HG03442 (cell line): Measurements from ENCODE around the gene SLC43A1.

Experiments used
- ATAC-seq: cut with Tn5 transposase; IDR thresholded peaks from one replicate; pipeline ENCODE4 v1.9.1; 2021; ENCODE audit warnings: mild to moderate bottlenecking, moderate library complexity; ENCODE audit not compliant: unreplicated experiment

SLC43A1 gene

DNA sequence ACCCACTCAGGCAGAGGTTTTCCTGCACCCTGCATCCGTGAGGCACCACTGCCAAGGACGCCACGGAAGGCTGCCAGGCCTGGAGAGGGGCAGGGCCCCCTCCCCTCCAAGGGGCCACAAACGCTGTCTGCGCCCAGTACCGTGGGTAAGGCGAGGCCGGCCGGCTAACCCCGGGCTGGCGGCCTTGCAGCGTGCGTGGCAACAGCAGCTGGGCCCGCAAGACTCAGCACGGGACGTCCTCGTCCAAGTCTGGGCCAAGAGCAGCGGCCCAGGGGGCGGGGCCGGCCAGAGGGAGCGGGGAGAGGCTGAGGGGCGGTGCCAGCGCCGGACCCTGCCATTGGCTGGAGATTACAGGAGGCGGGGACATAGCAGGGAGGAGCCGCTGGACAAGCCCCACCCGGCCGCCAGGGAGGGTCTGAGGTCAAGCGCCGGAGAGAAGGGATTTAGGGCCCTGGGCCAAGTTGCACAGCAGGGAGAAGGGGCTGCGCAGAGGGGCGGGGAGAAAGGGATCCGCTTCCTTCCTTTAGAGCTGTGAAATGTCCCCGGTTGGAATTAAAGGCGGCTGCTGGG lies 16.0 kb downstream of the SLC43A1 start:
- peak; percentile 99 for ATAC-seq

DNA sequence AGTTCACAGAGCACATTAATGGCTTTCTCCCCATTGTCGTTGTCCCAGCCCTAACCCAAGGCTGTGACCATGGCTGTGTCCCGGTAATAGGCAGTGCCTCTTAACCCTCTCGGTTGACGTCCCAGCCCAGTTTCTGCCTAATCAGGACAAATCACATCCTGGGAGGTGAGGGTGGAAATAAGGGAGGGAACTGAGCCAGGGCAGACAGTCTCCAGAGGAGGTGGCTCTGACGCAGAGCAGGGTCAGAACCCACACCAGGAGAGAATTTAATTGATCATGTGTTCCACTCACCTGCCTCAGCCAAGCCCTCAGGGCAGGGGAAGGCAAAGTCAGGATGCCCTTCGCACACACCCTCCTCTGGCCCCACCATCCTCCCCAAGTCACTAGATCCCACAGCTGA lies 17.0 kb downstream of the SLC43A1 start:
- ATAC-seq: no peak

DNA sequence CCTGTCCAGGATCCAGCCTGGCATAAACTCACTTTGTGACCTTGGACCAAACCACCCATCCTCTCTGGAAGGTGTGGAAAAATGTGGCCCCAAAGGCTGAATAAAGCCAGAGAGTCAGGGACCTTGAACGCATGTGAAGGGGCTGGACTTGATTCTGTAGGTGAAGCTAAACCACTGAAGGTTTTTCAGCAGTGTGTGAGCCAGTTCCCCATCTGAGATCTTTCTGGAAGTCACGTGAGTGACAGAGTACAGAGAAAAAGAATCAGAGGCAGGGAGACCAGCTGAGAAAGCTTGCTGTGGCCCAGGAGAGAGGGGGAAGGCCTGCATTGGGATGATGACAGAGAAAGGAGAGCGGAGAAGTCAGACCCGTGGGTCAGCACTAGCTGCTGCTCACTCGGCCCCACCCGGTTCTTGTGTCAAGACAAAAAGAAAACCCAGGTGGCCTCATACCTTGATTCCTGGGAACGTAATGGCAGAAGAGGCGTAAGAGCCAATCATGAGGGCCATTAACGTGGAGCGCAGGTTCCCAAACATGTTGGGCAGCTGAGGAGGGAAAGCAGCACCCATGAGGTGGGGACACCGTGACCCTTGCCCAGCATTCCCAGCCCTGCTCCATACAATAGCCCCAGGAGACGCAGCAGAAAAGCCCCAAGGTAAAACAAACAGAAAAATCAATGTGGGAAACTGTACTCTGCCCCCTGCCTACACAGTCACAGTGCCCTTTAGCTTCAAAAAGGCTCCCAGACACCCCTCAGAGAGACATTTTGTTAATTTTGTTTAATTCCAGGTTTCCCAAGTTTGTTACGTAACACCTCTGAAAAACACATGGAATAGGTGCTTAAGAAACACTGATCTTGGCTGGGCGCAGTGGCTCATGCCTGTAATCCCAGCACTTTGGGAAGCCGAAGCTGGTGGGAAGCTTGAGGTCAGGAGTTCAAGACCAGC lies 17.9 kb downstream of the SLC43A1 start:
- ATAC-seq: no peak

DNA sequence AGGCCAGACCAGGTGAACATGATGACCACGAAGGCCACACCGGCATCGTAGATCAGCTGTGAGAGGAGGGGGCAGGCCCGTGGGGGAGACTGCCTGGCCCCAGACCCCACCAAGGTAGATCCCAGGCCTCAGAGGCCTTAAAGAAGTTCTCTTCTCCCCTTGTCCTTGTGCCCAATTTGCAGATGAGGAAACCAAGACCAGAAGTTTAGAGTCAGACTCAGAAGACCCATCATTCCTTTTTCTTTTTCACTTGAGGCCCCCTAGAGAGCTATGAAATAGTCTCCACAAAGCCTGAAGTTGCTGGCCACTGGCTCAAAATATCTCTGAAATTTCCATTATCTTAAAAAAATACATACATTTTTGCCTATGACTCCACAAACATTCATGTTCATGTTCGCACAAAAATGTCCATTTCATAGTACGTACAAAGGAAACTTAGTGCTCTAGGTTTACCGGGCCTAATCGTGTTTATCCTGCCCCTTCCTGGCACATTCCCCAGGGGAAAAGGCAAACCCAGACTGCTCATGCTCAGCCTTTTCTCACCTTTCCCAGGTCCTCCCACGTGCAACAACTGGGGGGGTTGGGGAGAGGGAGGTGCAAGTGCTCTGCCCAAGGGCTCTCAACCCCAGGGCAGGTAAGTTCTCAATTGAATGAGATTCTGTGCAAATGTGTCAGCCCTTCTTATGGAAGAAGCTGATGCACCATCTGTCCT lies 19.2 kb downstream of the SLC43A1 start:
- ATAC-seq: no peak

DNA sequence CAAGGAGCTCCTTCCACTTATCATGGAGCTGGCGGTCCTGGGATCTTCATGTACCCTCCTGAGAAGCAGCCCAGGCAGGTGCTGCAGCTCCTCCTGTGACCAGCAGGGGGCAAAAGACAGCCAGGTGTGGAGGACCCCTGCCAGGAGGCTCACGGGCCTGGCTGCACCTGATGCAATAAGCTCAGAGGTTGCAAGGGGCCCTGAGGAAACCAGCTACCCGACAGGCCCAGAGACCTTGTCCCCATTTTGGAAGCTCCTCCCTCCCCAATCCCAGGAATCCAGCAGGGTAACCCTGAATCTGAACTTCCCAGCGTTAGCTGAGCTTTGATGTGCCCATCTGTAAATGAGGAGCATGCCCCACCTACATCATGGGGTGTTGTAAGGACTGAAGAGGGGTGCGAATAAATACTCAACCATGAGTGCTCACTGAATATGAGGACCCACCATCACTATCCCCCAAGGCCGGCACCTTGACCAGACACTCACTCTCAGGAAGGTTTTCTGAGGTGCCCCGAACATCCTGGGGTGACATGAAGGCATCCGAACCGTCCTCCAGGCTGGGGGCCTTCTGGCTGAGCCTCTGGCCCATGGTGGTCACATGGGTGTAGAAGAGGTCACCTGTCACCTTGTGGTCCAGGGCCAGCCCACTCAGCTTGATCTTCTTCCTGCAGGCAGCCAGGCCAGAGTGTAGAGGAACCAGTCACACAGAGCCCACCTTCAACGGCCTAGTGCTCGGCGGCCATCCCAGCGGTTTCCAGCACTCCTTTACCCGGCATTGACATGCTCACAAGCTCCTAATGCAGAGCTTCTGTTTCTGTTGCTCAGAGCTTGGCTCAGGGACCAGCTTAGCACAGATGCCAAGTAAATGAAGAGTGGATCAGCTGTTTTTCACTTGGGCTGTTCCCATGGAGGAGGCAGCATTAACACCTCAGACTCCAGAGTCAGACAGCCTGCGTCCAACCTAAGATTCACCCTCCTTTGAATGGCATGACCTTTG lies 21.7 kb downstream of the SLC43A1 start:
- ATAC-seq: peak; percentile 72

DNA sequence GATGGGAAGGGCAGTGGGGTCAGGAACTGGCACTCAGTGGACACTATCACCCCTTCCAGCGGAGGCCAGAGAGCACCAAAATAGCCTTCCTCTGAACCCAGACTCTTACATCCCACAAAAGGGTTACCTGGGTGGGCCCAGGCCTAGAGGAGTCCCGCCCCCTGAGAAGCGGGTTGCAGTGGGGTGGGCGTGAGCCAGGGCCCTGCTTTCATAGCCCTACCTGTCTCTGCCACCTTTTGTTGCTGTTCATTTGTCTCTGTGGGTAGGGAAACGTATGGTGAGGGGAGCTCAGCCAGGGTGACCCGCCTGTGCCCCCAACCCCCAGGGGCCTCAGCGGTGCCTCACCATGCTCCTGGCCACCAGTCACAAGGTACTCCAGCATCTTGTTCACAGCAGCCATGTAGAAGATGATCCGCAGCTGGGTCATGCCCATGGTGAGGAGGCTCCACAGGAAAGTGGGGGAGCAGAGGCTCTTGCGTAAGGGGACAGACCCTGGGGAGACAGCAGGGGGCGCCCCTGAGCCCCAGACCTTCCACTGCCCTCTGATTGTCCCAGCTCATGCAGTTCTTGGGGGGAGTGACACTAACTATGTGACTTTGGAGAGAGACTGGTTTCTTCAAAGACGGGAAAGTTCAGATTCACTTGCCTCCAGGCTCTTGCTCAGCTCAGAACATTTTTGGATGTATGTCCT lies 24.0 kb downstream of the SLC43A1 start:
- ATAC-seq: no peak

DNA sequence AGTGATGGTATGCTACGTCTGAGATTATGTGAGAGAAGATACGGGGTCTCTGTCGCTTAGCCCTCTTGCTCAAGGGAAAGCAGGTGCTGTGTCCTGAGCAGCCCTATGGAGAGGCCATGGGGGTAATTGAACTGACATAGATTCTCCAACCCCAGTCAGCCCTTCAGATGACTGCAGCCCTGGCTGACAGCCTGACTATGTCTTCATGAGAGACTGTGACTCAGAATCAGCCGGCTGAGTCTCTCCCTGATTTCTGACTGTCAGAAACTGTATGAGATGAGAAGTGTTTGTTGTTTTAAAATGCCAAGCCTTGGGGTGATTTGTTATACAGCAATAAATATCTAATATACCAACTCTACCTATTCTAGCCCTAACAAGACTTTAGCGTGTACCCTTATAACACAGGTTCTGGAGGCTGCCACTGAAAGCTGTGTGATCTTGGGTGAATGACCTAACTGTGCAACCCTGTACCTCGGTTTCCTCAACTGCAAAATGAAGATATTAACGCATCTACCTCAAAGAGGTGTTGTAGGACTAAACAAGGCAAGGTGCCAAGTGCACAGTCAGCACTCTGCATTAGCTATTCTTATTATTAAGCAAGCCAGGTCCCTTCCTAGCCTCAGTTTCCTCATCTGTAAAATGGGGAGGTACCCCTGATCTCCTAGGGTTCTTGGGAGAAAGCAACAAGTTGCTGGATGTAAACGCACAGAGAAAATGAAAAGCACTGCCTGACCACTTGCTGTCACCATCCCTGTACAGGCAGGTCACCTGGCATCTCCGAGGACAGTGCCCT lies 24.9 kb downstream of the SLC43A1 start:
- no peak for ATAC-seq

DNA sequence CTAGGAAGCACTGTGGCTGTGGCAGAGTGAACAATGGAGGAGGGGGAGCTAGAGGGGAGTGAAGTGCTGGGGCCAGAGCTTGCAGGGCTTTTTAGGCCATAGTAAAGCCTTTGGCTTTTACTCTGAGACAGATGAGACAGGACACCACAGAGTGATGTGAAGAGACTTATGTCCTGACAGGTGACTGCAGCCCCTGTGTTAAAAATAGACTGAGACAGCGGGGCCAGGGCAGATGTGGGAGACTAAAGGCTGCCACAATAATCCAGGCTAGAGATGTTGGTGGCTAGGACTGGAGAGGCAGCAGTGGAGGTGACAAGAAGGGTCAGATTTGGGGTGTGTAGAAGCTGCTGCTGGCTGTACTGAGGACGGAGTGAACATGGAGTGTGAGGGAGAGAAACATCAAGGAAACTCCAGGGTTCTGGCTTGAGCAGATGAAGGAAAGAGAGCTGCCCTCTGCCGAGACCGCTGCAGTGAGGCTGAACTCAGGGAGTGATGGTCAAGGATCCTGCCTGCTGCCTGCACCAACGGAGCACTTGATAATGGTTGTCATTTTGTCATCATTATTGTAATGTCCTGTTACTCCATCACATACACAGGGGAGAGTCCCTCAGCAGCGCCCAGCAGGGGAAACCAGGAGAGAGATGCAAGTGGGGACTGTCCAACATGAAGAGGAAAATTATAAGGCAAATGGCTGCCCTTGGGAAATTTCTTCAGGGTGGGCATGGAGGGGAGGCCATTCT lies 27.4 kb downstream of the SLC43A1 start:
- ATAC-seq: no peak

DNA sequence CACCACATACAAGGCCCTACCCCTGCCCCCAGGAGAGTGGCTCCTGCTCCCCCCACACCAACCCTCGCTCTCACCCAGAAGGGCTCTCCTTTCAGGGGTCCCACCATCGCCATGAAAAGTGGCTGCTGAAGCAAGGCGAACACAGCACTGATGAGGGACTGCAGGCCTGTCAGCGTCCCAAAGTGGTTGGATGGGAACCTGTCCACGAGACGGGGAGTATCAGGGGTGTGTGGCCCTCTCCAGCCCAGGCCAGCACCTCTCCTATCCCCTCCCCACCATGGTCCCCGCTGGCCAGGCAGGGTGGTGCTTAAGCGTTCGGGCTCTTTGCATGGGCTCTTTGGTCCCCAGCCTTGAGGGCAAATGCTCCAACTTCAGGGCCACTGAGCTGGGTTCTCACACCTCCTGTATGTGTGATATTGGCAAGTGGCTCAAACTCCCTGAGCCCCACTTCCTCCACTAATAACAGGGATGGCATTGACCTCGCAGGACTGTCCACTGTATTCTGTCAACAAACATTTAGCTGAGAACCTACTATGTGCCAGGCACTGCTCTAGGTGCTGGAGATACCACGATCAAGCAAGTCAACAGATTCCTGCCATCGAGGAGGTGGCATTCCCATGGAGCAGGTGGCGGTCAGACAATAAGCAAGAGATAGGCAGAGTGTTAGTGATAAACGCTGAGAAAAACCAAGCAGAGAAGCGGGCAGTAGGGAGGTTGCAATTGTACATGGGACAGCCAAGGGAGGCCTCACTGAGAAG lies 28.3 kb downstream of the SLC43A1 start:
- no peak for ATAC-seq

DNA sequence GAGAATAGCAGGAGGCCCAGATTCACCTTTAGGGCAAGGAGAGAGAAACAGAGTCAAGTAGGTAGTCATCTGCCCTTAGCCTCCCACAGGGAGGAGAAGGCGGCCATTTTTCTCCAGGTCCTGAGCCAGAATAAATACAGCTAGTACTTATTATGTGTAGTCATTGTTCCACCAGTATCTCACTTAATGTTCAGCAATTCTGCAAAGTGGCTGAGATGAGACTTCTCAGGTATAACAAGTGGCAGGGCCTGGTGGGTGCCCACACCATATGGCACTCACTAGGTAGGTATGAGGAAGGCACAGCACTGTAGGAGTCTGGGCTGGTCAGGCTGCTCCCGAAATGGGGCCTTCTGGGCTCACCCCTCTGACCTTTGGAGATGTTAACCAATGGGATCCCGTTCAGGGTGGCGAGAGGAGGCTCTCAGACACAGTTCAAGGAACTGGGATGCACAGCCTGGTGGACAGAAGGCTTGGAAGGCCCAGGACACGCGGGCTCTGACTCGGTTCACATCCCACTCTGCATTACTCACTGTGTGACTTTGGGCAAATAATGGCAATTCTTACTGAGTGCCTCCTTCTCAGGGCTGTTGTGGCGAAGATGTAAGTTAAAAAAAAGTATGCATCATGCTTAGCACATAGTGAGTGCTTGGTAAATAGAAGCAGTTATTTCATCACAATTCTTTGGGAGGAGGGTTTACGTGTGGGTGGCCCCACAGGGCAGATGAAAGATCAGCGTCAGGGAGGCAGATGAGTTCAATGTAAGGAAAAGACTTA lies 30.1 kb downstream of the SLC43A1 start:
- ATAC-seq: no peak

DNA sequence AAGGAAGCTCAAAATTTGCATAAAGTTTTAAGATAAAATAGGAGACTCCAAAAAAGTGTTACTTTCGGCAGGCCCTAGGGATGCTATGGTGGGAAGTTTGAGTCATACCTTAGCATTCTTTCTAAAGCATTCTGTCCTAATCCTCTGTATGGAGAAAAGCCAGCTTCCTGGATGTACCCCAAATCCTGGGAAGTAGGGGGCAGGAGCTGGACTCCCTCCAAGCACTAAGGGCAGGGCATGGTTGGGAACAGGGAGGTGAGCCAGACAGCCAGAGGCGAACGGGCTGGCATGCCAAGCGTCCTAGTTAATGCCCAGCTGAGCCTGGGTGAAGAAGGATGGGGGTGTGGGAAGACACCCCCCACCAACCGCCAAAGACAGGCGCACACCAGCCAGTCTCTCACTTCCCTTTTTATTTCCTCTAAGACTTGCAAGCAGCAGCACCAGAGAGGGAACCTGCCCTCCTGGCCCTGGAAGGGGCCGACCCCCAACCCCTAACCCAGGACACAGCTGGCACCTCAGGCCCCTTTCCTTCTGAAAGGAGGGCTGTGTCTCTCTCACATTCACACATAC lies 31.3 kb downstream of the SLC43A1 start:
- ATAC-seq: peak; percentile 39

DNA sequence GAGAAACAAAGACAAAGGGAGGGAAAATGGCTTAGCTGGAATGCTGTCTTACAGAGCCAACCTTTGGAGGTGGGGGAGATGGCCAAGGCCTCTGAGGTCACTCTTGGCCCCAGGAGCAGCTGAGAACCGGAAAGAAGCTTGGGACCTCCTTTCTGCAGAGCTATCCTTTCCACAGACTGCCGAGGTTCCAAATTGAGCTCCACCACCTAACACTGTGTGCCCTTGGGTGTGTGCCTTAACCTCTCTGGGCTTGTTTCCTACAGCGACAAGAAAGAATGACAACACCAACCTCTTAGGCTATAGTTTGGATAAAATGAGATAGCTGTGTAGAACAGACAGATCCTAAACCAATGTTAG lies 32.0 kb downstream of the SLC43A1 start:
- ATAC-seq: no peak

DNA sequence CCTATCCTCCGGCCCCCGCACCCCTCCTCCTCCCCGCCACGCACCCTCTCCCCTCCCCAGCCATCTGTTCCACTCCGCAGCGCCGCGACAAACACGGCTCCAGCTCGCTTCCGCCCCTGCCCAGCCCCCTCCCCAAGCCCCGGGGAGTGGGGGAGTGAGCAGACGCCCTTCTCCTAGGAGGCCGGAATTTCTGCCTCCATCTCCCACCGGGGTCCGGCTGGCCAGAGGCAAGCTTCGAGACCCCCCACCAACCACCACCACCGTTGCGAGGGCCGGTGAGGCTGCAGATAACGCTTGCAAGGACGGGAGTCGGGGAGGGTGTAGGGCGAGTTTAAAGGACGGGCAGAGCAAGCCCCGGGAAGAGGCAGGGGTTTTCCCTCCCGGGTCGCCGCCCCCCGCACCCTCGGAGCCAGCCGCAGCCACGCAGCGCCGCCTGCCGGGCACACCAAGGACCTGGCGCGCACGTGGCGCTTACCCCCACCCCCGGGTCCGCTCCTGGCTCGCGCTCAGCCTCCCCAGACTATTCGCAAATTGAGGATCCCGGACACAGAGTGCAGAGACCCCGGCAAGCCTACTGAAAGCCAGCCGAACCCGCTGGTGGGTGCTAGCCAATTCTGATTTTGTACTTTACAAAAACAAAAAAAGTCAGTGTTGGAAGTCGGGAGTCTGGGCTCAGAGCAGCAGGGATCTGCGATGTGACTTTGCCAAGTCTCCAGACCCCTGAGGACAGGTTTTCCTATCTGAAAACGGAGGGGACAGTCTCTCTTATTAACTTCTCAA lies 32.5 kb downstream of the SLC43A1 start:
- ATAC-seq: no peak

DNA sequence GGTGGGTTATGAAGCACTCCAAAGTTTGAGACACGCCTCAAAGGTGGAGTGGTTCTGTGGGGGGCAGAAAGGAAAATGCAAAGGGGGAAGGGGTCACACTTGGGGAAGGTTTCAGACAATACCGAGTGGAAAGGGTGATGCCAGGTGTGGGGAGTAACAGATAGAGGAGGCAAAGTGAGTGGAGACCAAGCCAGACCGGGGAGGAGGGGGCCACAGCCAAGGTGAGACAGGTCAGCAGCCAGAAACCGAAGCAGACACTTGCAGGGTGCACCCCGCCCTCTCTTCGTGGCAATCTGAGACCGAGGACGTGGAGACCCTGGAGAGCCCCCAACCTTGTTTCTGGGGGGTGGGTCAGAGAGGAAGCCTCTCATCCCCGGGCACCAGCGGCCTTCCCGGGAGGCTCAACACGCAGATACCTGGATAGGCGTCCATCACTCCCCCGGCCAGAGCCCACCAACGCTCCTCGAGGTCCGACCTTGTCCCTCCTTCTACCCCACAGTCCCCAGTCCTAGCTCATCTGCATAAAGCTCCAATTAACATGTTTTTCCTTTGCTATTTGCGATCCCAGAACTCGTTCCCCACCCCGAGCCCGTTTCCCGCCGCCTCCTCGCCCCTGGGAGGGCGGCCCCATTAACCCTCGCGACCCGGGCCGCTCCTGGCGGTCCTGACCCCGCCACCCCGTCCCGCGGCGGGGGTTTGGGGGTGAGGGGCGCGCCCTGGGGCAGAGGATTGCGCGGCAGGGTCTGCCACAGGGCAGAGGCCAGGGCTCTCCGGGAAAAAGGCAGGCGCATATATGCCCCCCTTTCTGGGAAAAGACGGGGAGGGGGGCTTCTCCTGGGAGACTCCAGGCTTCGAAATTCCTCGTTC lies 33.4 kb downstream of the SLC43A1 start:
- no peak for ATAC-seq

DNA sequence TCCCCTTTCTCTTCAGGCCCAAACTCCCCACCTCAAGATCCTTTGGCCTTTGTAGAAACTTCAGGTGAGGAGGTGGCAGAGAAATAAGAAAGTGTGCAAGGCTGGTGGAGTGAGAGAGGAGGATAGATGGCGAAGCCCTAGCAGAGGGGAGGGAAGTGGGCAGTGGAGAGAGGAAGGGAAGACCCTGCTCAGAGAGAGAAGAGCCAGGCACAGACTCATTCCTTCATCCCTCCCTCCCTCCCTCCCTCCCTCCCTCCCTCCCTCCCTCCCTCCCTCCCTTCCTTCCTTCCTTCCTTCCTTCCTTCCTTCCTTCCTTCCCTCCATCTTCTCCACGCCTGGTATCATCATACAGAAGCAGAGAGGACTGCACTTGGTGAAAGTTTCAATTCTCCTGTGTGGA lies 34.2 kb downstream of the SLC43A1 start:
- no peak for ATAC-seq
